Breast epithelium (tissue), 3 donors: Measurements from ENCODE around the gene ADGRL3.

ENCODE experiments used
- CTCF ChIP-seq, 3 donors: fragments of 450-650 bp; IDR thresholded peaks; one replicate each; pipeline ENCODE4 v1.5.1; 2016 to 2017; ENCODE audit warnings: antibody characterized with exemption in 3 of 3, mild to moderate bottlenecking in 3 of 3, moderate library complexity in 3 of 3
- POLR2A ChIP-seq: fragments of 450-650 bp; IDR thresholded peaks from one replicate; pipeline ENCODE4 v1.6.1; 2016; ENCODE audit warnings: antibody characterized with exemption, mild to moderate bottlenecking, moderate library complexity
- POLR2AphosphoS5 ChIP-seq, 3 donors: sonication (generic); formaldehyde crosslinking; IDR thresholded peaks; one replicate each; pipeline ENCODE4 v1.6.1; 2017; ENCODE audit warnings: antibody characterized with exemption in 3 of 3

GRCh38 chr4:61605984-61606383 lies 405.9 kb downstream of the ADGRL3 start:
- TF ChIP-seq CTCF (IDR thresholded peaks at IDR 0.05) (no peak), POLR2A (no peak), POLR2AphosphoS5 (IDR thresholded peaks at IDR 0.05) (no peak)
